HG02623 (cell line): ENCODE results near the gene MME.
"Not testable (repeated sequence)": the region's sequence is repeated elsewhere in the genome, so short reads cannot be mapped to it uniquely, and the experiment has no call there.

Experiments
- ATAC-seq: cut with Tn5 transposase; IDR thresholded peaks from one replicate; pipeline ENCODE4 v1.9.1; 2021; ENCODE audit warnings: moderate library complexity; ENCODE audit not compliant: unreplicated experiment

MME gene

DNA sequence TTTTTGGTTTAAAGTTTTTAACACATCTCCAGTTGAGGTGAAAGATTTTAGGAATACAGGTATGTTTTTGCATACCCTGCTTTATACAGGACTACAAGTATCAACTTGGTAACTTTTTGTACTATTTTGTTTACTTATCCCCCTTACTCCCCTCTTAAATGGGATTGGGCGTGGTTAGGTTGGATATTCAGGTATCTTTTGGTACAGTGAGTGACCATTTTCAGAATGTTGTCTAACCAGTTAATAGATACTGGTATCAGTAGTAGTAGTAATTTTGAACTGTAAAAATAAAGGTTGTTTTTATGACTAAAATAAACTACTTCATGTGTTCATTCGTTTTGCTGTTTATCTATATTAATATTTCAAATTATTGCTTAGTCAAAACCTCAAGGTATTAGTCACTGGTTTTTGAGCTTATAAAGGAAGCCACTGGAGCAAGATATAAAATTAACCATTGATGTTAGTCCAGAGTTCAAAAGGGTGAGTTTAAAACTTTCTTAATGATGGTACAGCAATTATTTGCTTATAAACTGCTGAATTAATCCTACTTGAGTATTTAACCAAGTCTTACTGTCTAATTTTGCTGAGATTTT is 3.3 kb downstream of the MME start:
- no peak for ATAC-seq

DNA sequence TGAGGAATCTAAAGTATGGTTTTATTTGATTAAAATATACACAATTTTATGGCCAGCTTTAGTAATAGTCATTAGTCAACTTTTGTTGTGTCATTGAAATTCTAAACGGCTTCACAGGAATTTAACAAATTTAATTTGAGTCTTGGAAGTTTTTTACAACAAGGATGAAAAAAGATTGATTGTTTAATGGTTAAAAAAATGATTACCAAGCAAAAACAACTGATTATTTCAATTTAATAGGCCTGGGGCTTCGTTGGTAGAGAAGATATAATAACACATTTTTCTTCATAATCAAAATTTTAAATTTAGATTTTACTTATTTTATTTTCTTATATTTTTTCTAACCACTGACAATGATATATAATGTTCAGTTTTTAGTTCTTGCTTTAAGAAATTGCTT is 4.4 kb downstream of the MME start:
- no peak for ATAC-seq

DNA sequence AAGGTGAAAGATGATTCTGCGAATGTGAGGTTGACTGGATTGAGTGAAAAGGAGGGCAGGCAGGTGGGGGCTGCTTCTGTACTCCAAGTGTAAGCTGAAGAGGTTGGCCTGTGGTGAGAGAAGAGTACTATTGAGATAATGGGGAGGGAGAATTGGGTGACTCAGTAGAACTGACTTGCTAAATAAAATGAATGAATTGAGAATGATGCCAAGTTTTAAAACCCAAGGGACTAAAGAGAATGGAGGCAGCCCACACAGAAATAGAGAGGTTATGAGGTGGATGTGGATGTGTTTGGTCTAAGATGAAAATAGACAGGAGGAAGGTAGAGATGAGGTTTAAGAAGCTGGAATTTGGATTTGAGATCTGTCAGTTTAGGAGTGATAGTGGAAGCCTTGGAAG is 5.9 kb downstream of the MME start:
- ATAC-seq: no peak

DNA sequence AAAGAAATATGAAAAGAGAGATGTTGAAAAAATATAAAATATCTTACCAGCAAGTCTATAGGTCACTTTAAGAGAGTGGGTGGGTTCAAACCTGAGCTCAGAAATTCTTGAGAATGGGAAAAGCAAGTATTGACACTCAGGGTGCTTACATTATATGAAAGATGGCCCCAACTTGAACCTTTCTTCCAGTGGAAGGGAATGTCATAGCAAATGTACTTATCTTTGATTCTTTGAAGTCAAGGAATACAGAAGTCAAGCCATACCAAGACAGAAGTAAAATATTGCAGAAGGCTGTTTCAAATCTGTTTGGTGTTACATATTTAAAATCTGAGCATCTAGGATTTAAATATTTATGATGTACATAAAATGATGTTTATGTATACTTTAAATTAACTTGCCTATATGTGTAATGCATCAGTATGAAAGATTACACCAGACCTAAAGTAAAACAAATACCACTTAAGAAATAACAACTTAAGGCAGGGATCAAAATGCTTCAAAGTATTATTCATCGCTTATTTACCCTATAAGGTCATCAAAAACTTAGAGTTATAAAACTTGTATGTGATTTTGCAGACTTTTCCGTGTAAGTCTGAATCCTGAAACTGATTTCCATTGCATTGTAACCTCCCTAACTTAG is 8.7 kb downstream of the MME start:
- ATAC-seq: no peak

DNA sequence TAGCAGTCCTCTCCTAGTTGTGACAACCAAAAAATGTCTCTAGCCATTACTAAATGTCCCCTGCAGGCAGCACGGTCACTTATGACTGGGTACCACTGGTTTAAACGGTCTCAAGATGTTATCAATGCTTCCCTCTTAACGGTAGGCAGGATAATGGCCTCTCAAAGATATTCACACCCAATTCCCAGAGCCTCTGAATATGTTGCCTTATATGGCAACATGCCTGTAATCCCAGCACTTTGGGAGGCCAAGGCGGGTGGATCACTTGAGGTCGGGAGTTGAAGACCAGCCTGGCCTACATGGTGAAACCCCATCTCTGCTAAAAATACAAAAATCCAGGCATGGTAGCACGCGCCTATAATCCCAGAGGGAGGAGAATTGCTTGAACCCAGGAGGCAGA is 9.4 kb downstream of the MME start:
- ATAC-seq: no peak

DNA sequence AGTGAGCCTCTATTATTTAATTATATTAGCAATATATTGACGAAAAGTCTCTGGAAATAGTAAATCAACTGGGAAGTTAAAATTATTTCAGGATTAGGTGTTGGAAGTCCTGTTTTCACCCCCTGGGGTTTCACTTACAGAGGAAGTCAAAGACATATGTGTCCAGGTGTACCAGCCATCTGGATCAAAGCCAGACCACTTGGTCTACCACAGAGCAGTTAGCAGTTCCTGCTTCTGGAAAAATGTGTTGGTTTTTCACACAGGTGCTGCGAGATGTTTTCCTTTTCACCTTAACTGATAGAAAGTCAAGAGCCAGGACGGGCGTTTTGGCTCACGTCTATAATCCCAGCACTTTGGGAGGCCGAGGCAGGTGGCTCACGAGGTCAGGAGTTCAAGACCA is 13.1 kb downstream of the MME start:
- no peak for ATAC-seq

DNA sequence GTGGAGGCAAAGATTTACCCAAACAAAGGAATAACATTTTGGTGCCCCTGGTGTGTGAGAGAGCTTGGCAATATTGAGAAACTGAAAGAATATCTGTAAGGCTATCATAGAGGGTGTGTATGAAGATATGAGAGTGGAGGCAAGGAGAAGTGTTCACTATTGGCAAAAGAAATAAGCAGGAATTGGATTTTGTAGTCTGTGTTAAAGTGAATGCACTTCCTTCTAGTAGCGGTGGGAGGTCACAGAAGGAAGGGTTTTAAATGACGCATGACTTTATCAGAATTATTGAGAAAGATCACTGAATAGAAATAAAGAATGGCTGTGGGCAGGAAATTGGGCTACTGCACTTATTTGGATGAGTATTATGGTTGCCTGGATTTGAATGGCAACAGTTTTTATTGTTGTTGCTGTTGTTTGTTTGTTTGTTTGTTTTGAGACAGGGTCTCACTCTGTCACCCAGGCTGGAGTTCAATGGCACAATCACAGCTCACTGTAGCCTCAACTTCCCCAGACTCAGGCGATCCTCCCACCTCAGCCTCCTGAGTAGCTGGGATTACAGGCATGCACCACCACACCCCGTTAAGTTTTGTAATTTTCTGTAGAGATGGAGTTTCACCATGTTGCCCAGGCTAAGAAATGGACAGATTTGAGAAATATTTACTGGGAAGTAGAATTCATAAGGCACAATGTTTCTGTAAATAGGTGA is 16.3 kb downstream of the MME start:
- no peak for ATAC-seq

DNA sequence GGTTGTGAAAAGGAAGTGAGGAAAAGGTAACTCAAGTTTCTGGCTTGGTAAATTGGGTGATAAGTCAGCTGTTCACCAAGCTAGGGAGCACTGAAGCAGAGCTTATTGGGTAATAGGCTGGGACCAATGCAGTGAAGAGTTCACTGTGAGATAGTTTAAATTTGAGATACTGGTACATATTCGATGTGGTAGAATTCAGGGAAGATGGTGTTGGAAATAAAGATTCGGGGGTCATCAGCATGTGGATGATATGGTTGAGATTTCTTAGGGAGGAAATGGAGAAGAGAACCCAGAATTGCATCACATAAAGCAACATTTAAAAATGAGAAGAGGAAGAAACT is 16.9 kb downstream of the MME start:
- no peak for ATAC-seq

DNA sequence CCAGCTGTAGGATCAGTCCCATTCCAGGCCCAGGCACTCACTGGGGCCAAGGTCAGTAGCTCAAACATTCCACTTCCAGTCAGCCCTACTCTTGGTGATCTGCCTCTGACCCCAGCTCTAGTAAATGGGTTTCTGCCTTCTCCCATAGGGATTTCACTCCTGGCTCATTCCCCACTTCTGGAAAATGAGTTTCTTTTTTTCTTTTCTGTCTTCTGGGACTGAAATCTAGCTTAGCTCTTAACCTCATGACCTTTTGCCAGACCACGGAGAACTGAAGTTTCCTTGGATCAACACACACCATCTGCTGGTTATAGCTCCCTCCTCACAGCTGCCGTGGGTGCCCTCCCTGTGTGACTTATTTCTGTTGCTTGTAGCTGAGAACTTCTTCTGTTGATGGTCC is 21.3 kb downstream of the MME start:
- no peak for ATAC-seq

DNA sequence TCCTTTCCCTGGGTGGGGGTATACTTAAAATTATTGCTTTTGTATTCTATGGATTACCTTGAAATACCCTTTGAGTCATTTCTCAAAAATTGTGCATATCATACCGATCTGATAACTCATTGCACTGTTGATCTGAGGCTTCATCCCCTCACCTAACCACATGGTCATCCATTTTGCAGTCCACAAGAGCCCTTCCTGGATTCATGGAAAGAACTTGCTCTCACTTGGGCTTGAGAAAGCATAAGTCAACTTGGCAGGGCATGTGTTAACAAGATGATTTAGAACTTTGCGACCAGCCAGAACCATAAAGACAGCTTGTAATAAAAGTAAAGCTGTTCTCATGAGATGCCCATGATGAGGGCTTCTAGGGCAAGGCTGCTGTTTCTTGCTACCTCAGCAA is 22.2 kb downstream of the MME start:
- ATAC-seq: no peak

DNA sequence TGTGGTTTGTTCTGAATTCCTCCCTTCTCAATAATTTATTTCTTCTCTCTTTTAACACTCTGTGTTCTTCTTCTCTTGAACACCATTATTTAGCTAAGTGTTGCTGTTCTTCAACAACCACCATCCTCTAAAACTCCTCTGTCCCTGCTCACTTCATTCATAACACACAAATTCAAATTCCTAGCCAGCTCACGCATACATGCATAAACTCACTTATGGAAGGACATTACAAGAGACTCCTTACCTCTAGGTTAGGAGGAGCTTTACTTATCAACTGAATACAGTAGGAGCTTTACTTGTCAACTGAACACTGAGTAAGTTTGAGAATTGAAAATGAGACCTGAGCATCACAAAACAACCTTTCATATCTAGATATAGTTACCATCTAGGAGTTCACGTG is 23.6 kb downstream of the MME start:
- no peak for ATAC-seq

DNA sequence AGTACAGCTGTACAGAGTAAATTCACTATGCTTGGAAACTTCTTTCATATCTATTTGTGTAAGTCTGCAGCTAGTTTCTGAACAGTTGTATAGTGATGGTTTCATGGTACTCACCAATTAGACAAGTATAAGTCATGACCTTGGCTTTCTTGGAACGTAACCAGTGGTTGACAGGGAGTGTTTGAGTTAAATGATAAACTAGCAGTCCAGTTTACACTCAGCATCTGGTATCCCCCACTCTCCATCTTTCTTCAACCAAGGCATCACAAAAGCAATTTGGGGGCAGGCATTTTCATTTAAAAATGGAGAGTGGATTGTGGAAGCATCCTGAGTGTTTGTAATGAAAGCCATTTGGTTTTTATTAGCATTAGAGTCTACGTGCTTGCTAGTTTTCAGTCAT is 26.0 kb downstream of the MME start:
- ATAC-seq: no peak

DNA sequence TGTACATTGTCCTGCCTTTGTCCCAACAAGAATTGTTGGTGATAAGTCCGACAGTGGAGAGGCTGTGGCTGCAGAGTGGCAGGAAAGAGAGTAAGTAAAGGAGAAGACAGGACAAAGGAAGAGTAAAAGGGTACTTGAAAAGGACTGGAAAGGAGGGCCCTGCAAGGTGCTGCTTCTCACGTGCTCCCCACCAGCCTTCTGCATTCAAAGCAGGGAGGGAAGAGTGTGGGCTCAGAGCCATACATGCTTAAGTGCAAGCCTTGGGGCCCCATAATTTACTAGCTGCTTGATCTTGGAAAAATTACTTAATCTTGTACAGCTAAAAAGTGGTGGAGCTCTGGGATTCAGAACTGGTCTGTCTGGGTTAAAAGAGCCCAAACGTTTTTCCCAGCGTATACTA is 29.9 kb downstream of the MME start:
- ATAC-seq: no peak

DNA sequence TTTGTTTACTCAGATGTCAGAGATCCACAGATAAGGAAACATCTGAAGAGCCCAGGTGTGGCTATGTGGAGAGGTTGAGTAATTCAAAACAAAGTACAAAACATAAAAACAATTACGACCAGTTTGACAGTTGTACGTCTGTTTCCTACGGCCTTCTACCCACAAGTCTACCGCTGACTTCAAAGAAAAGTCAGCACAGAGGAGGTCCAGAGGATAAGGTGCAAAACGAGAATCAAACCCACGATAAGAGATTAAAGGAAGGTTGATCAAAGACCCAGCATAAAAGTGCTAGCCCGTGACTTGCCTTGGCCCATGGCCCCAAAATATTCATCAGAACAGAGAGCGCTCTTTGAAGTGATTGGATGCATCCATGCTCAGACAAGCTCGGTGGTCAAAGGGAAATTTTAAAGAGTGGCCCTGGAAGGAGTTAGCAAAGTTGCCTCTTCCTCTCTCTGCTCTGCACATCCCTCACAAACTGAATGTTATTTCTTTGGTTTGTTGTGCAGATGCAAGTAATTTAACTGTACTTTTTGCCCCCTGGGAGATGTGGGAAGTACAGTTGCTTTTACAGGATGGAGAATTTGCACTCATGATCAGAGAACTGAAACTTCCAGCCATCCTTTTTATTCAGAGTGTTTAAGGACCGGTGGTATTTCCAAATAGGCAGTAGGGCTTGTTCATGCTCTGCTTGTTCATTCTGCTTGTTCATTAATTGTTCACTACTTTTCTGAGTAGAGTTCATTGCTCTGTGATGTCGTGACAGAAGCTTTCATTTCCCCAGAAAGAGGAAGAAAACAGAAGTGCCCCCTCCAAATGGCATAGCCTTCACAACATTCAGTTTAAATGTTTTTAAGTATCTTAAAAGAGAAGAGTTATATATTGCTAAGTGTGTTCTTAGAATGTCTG is 31.1 kb downstream of the MME start:
- ATAC-seq: no peak

DNA sequence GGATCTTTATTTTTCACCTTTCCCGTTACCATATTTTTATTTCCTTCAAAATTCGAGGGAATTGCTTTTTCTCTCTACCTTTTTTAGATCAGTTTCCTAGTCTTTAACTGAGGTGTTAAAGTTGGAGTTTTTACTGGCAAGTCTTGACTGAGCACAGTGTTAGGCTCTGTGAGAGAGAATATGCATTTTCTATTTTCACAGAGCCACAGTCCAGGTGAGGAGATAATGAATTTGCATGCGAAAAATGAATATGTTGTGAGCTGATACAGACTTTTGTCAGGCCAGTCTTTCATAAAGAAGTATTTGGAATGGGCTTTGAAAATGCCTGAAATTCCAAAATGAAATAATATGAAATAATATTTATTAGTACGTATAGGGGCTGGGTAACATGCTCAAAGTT is 31.9 kb downstream of the MME start:
- ATAC-seq: no peak

DNA sequence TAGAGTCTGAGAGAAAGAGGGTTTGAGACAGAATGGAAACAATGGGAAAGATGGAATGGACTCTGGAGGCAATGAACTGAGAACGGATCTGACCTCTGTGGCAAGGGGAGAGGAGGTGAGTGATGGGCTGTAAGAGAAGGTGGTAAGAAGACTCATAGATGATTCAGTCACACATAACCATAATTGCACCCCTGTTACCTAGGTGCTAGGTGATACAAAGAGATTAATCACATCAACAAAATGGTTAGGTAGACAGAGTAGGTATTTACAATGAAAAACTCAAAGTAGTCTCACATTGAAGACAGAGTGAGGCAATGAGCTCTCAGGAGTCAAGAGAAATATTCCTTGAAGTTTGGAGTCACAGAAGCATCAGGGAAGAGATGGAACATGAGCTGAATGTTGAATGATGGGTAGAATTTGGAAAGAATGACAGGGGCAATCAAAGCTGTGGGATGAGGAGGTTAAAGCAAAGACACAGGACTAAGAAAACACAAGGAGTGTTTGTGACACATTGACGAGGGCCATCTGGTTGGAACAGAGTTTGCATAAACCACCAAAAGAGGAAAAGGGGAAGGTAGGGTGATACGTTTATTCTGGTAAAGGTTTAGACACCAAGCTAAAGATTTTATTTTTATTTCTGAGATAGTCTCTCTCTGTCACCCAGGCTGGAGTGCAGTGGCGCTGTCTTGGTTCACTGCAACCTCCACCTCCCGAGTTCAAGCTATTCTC is 32.7 kb downstream of the MME start:
- ATAC-seq: no peak

DNA sequence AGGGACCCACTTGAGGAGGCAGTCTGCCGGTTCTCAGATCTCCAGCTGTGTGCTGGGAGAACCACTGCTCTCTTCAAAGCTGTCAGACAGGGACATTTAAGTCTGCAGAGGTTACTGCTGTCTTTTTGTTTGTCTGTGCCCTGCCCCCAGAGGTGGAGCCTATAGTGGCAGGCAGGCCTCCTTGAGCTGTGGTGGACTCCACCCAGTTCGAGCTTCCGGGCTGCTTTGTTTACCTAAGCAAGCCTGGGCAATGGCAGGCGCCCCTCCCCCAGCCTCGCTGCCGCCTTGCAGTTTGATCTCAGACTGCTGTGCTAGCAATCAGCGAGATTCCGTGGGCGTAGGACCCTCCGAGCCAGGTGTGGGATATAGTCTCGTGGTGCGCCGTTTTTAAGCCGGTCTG is 44.6 kb downstream of the MME start:
- ATAC-seq: not testable (repeated sequence)

DNA sequence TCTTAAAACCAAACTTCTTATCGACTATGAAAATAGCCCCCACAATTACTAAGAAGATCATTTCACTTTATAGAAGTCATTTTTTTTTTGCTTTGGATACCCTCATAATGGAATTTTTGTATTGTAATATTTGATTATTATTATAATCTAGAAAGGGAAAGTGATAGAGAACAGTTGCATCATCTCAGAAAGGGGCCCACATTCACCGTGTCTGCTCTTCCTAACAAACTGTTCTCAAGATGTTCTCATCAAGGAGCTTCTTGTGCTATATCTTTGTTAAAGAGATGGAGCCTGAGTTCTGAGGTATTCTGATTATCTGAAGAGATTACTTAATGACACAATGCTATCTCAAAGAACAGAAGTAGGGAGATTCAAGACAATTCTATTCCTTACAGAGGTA is 49.3 kb downstream of the MME start:
- ATAC-seq: no peak

DNA sequence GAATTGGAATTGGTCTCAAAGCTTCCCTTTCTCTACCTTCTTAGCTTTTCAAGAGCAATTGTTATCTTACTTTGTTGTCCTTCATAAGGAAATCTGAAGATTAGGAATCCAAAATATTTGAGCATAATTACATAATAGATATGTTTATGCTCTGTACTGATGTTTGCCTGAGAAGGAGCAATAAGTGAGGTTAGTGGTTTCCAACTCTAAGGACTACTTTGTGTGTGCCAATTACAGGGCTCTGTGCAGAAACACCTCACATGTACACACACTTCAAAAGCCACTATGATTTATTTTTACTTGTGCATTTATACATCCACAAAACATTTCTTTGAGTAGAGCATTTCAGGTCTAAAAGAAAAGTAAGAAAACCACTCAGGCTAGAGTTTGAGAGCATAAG is 49.9 kb downstream of the MME start:
- no peak for ATAC-seq

DNA sequence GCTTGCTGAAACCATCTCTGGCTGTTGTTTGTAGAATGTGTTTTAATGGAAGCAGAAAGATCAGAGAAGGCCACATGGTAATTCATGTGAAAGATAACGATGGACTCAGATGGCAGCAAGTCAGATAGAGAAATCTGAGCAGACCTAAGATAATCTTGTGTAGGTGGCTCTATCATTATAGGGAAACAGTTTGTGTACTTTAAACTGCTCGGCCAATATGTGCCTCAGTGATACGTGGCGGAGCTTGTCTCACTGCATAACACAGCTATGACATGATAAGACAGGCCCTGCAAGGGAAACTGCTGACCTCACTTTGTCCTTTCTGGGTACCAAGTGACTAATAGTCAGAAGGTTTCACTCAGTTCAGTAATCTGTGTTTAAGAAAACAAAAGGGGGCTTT is 51.0 kb downstream of the MME start:
- peak; percentile 65 for ATAC-seq

DNA sequence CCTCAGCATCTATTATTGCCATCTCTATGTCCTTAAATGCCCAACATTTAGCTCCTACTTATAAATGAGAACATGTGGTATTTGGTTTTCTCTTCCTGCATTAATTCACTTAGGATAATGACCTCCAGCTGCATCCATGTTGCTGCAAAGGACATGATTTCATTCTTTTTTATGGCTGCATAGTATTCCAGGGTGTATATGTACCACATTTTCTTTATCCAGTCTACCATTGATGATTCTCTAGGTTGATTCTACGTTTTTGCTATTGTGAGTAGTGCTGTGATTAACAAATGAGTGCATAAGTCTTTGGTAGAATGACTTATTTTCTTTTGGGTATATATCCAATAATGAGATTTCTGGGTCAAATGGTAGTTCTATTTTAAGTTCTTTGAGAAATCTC is 54.2 kb downstream of the MME start:
- not testable (repeated sequence) for ATAC-seq
